Panc1 (cell line): ENCODE data around the gene NOVA2. TPM values are rescaled to one million over a fixed set of nuclear protein-coding genes. Genes with fewer than 3 reads are reported as not detected.

Experiments
- ATAC-seq: fragments of 200-7000 bp; cut with Tn5 transposase; 2 replicates; pipeline ENCODE4 v1.9.1; 2020; ENCODE audit warnings: mild to moderate bottlenecking, moderate library complexity
- BruUV-seq: library from RNA; stranded (reverse); fragments of 400-500 nt; replicated peaks from 2 replicates; lab custom pipeline; 2021; lab: Mats Ljungman, UMichigan
- CTCF ChIA-PET: fragments of 300-600 bp; sonication (Branson Sonifier 250); formaldehyde crosslinking; loops from one replicate; lab custom pipeline; 2022; ENCODE audit warnings: antibody characterized with exemption; lab: Charles Lee
- POLR2A ChIA-PET: fragments of 300-600 bp; sonication (Branson Sonifier 250); formaldehyde crosslinking; loops from one replicate; lab custom pipeline; 2022; ENCODE audit warnings: antibody characterized with exemption; lab: Charles Lee
- DNase-seq: peaks from one replicate; pipeline ENCODE4 v3.0.0-alpha.2; 2010; ENCODE audit warnings: low read depth, low spot score
- H3K27ac ChIP-seq: 2 replicates; pipeline ENCODE4 v1.5.1; 2011; ENCODE audit warnings: mild to moderate bottlenecking, low read length, inconsistent platforms
- H3K27me3 ChIP-seq: fragments of 200-500 bp; sonication (Bioruptor generic); 2 replicates; pipeline ENCODE4 v1.6.0; 2014; ENCODE audit warnings: low read length, inconsistent platforms; ENCODE audit not compliant: control insufficient read depth, insufficient read depth
- H3K36me3 ChIP-seq: fragments of 200-500 bp; sonication (Bioruptor generic); 2 replicates; pipeline ENCODE4 v1.5.1; 2014; ENCODE audit warnings: inconsistent platforms, mild to moderate bottlenecking, low read length, moderate library complexity; ENCODE audit not compliant: control insufficient read depth, insufficient read depth
- H3K4me1 ChIP-seq: 2 replicates; pipeline ENCODE4 v1.5.1; 2011; ENCODE audit warnings: inconsistent platforms, mild to moderate bottlenecking, low read length, moderate library complexity; ENCODE audit not compliant: control insufficient read depth, insufficient read depth
- H3K4me3 ChIP-seq, 2 experiments: 2 replicates each; pipeline ENCODE4 v1.5.1; 2011 to 2012; ENCODE audit warnings: low read depth in 2 of 2, low read length in 2 of 2, mild to moderate bottlenecking in 2 of 2, inconsistent platforms in 1 of 2, moderate library complexity in 1 of 2
- H3K9me3 ChIP-seq: fragments of 200-500 bp; sonication (Bioruptor generic); 2 replicates; pipeline ENCODE4 v1.5.1; 2014; ENCODE audit warnings: low read depth, mild to moderate bottlenecking, inconsistent platforms, low read length, moderate library complexity; ENCODE audit not compliant: control insufficient read depth, insufficient read depth
- POLR2AphosphoS5 ChIP-seq: IDR thresholded peaks from 2 replicates; pipeline ENCODE4 v1.6.1; 2012; ENCODE audit warnings: mild to moderate bottlenecking, low read depth, low read length, moderate library complexity
- SIN3A ChIP-seq: IDR thresholded peaks from 2 replicates; pipeline ENCODE4 v1.6.1; 2012; ENCODE audit warnings: low read depth, mild to moderate bottlenecking, low read length, moderate library complexity, borderline replicate concordance; ENCODE audit not compliant: insufficient read depth
- TCF7L2 ChIP-seq: IDR thresholded peaks from 2 replicates; pipeline ENCODE4 v1.6.1; 2011; ENCODE audit warnings: mild to moderate bottlenecking, low read depth, low read length, inconsistent platforms
- in situ Hi-C: cut with HindIII; loops from 2 replicates; pipeline ENCODE4 v1.10.0; 2016; ENCODE audit warnings: low sequenced_read_pairs, low pct_unique_long_range_greater_than_20kb
- intact Hi-C: fragments of 100-400 bp; cut with micrococcal nuclease; formaldehyde crosslinking; loops from one replicate; pipeline ENCODE4 v1.10.0; 2022; ENCODE audit not compliant: unreplicated experiment
- total RNA-seq: library from RNA; stranded (reverse); gene quantifications from one replicate; pipeline ENCODE4 v1.2.1, GENCODE V29; 2021; ENCODE audit not compliant: unreplicated experiment
- TF ChIP-seq, protein P1 (sequence below): fragments of 450-650 bp; IDR thresholded peaks from 2 replicates; pipeline ENCODE4 v1.5.1; 2017; ENCODE audit warnings: mild to moderate bottlenecking
- TF ChIP-seq, protein P2 (sequence below), 2 experiments: IDR thresholded peaks; 2 replicates each; pipeline ENCODE4 v1.6.1; 2011 to 2012; ENCODE audit warnings: low read depth in 2 of 2, control low read depth in 1 of 2, low read length in 1 of 2, mild to moderate bottlenecking in 1 of 2, moderate library complexity in 1 of 2; ENCODE audit not compliant: insufficient read depth in 1 of 2

NOVA2 gene
- total RNA-seq, 1 experiment from 2014 or later = 0.44 TPM

DNA sequence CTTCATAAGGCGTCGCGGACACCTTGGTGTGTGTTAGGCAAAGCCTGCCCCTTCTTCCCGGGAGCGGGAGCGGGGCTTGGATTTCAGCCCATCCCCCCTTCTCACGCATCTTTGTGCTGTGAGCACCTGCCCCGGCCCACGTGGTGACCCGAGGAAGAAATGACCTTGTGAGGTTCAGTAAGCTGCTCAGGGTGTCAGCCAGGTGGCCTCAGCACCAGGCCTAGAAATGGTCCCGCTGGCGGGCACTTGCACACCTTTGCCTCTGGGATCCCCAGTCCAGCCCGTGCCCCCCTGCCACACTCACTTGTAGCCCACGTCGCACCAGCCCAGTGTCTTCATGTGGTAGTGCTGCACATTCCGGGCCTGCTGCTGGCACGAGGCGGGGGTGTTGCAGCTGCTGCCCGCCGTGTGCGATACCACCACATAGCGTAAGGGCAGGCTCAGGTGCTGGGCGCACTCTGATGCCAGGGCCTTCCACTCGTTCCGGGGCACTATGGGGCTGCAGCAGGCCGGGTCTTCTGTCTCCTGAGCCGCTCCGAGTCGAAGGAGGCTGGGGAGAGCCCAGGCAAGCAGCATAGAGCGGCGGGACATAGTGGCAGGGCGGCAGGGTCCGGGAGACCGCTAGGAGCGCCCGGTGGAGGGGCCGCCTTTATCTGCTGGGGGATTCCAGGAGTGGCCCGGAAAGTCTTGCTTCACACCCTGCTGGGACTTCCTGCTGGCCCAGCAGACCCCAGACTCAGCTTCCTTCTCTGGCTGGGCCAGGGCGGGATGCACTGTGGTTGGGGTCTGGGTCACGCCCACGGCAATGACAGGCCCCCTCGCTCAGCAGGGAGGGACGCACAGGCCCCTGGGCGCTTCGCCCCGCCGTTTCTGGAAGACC, 49.0 kb upstream of the NOVA2 start, which contains the start of gene PGLYRP1:
TSS of gene PGLYRP1 (minus strand) at position 623 of the 880 bp plus-strand sequence. CDS start at position 591, 32 bp downstream.
- BruUV-seq = no TSS peak
- intact Hi-C loops = no loop called here
- in situ Hi-C loops = no loop called here

GRCh38 chr19:46022061-46022430, 48.4 kb upstream of the NOVA2 start:
- no peaks in the 10 kb centered on the region for H3K9me3 ChIP-seq
- in situ Hi-C loops = no loop called here
- no peak for ATAC-seq
- CTCF ChIA-PET = no interaction called here
- no peaks in the 10 kb centered on the region for H3K36me3 ChIP-seq
- no TSS peak for BruUV-seq
- H3K27me3 ChIP-seq = no peaks in the 10 kb centered on the region
- H3K4me1 ChIP-seq = no peaks in the 10 kb centered on the region
- DNase-seq = no peak
- no peak overlapping the region for H3K4me3 ChIP-seq
- intact Hi-C loops = no loop called here
- POLR2A ChIA-PET = no interaction called here
- no peak overlapping the region for H3K27ac ChIP-seq
- no peak for TF ChIP-seq SIN3A

More for the DNA sequence above, 49.0 kb upstream of the NOVA2 start, which contains the start of gene PGLYRP1:
- no peaks in the 10 kb centered on the region for H3K36me3 ChIP-seq
- no peaks in the 10 kb centered on the region for H3K9me3 ChIP-seq
- H3K27ac ChIP-seq = no peak within 1 kb of the TSS
- H3K4me1 ChIP-seq = no peaks in the 10 kb centered on the region
- ATAC-seq (no peak), DNase-seq (no peak)
- no peaks in the 10 kb centered on the region for H3K27me3 ChIP-seq
- ChIA-PET POLR2A (no interaction called here), CTCF (interaction anchor here (0.5 kb wide), 1 partner anchor 219 kb away, joined by 15 read pairs; no protein-coding TSS in a partner anchor)
- no peak within 1 kb of the TSS for H3K4me3 ChIP-seq
- TF ChIP-seq POLR2AphosphoS5 = no peak
- no peak for TF ChIP-seq TCF7L2
- TF ChIP-seq, protein P1, sequence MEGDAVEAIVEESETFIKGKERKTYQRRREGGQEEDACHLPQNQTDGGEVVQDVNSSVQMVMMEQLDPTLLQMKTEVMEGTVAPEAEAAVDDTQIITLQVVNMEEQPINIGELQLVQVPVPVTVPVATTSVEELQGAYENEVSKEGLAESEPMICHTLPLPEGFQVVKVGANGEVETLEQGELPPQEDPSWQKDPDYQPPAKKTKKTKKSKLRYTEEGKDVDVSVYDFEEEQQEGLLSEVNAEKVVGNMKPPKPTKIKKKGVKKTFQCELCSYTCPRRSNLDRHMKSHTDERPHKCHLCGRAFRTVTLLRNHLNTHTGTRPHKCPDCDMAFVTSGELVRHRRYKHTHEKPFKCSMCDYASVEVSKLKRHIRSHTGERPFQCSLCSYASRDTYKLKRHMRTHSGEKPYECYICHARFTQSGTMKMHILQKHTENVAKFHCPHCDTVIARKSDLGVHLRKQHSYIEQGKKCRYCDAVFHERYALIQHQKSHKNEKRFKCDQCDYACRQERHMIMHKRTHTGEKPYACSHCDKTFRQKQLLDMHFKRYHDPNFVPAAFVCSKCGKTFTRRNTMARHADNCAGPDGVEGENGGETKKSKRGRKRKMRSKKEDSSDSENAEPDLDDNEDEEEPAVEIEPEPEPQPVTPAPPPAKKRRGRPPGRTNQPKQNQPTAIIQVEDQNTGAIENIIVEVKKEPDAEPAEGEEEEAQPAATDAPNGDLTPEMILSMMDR = no peak
- no peak for TF ChIP-seq SIN3A
- TF ChIP-seq, protein P2, sequence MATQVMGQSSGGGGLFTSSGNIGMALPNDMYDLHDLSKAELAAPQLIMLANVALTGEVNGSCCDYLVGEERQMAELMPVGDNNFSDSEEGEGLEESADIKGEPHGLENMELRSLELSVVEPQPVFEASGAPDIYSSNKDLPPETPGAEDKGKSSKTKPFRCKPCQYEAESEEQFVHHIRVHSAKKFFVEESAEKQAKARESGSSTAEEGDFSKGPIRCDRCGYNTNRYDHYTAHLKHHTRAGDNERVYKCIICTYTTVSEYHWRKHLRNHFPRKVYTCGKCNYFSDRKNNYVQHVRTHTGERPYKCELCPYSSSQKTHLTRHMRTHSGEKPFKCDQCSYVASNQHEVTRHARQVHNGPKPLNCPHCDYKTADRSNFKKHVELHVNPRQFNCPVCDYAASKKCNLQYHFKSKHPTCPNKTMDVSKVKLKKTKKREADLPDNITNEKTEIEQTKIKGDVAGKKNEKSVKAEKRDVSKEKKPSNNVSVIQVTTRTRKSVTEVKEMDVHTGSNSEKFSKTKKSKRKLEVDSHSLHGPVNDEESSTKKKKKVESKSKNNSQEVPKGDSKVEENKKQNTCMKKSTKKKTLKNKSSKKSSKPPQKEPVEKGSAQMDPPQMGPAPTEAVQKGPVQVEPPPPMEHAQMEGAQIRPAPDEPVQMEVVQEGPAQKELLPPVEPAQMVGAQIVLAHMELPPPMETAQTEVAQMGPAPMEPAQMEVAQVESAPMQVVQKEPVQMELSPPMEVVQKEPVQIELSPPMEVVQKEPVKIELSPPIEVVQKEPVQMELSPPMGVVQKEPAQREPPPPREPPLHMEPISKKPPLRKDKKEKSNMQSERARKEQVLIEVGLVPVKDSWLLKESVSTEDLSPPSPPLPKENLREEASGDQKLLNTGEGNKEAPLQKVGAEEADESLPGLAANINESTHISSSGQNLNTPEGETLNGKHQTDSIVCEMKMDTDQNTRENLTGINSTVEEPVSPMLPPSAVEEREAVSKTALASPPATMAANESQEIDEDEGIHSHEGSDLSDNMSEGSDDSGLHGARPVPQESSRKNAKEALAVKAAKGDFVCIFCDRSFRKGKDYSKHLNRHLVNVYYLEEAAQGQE (IDR thresholded peaks at IDR 0.05; ENCODE audit: insufficient read depth in 1 of 2, low read depth in 2 of 2, low read length in 1 of 2) = no peak

DNA sequence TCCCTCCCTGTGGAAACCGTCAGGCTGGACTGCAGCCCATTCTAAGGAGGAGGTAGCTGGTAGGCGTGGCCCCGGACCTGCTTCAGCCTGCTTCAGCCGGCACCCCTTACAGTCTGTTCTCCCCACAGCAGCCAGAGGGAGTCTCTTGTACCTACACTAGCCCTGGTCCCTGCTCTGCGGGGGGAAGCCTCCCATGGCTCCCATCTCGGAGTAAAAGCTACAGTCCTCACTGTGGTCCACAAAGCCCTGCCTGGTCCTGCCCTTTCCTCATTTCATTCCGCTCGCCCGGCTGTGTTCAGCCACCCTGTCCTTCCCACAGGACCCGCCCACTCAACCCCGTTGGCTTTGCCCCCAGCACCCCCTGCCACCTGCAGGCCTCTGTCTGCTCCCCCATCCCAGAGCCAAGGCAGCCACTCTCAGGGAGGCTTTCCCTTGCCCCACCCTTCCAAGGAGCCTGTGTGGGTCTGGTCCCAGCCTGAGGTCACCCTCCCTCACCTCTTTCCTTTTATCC, 47.9 kb upstream of the NOVA2 start:
- Histone ChIP-seq H3K27me3 (no peaks in the 10 kb centered on the region), H3K27ac (no peak overlapping the region), H3K4me1 (no peaks in the 10 kb centered on the region), H3K36me3 (no peaks in the 10 kb centered on the region), H3K9me3 (no peaks in the 10 kb centered on the region), H3K4me3 (no peak overlapping the region)
- TF ChIP-seq SIN3A = no peak
- TF ChIP-seq, protein P1 = no peak
- TF ChIP-seq TCF7L2 = no peak
- TF ChIP-seq POLR2AphosphoS5 = no peak
- TF ChIP-seq, protein P2 (IDR thresholded peaks at IDR 0.05; ENCODE audit: insufficient read depth in 1 of 2, low read depth in 2 of 2, low read length in 1 of 2) = no peak
- ChIA-PET CTCF (no interaction called here), POLR2A (no interaction called here)
- intact Hi-C loops (no loop called here), in situ Hi-C loops (no loop called here)
- no TSS peak for BruUV-seq
- no peak for ATAC-seq
- no peak for DNase-seq
